HG02885 (cell line): ENCODE measurements around the gene ARL6IP4.
A peak's percentile ranks its signal among the peaks of the same experiment; 100 is the strongest.
"Not testable (repeated sequence)": the region's sequence is repeated elsewhere in the genome, so short reads cannot be mapped to it uniquely, and the experiment has no call there.

Experiments
- ATAC-seq: cut with Tn5 transposase; IDR thresholded peaks from one replicate; pipeline ENCODE4 v1.9.1; 2021; ENCODE audit warnings: mild to moderate bottlenecking; ENCODE audit not compliant: unreplicated experiment, poor library complexity

Gene ARL6IP4

DNA sequence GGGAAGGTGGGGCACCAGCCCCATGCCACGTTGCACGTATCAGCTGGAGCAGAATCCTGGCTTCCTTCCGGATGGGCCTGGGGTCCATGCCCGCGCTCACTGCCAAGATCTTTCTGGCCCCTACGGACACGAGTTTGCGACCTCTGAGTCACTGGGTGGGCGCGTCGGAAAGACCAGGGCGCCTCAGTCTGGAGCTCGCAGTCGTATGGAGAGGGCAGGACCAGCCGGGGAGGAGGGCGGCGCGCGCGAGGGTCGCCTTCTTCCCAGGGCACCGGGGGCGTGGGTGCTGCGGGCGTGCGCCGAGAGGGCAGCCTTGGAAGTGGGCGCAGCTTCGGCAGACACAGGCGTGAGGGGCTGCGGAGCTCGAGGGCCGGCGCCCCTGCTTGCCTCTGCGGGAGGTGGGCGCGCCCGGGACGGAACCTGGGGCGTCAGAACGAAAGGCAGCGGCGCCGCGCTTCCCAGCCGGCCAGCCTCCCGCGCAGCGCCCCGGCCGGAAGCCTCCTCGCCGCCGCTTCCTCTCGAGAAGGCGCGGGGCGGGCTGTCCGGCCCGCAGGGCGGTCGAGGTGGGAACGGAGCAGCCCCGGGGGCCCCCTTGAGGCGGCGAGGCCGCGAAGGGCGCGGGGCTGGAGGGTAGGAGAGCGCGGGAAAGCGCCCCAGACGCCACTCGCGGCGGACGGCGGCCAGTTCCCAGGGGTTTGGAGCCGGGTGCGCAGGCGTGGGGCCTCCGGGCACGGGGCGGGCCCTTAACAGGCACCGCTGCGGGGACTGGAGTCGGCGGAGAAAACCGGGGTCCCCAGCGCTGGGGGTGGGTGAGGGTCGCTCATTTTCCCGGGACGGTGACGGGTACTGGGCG lies at the start of gene ARL6IP4:
TSS of gene ARL6IP4 (plus strand) at position 499 of the 853 bp plus-strand sequence. CDS start 459 bp downstream, outside the sequence.
- ATAC-seq: peak; percentile 65

DNA sequence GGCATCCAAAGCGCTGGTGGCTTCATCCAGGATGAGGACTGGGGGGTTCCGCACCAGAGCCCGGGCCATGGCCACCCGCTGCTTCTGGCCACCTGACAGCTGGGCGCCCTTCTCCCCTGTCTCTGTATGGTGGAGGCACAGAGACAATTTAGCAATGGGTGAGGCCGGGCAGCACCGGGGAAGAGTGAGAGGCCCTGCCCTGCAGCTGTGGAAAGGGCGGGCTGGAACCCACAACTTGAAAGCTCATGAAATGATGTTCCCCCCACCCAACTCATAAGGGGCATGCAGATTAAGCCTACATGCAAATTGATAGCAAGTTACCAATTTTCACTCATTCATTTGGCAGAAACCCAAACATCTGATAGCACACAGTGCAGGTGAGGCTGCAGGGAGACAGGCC lies 48.3 kb upstream of the ARL6IP4 start:
- ATAC-seq: no peak

GRCh38 chr12:122934722-122935121 lies 45.8 kb upstream of the ARL6IP4 start:
- ATAC-seq: no peak

DNA sequence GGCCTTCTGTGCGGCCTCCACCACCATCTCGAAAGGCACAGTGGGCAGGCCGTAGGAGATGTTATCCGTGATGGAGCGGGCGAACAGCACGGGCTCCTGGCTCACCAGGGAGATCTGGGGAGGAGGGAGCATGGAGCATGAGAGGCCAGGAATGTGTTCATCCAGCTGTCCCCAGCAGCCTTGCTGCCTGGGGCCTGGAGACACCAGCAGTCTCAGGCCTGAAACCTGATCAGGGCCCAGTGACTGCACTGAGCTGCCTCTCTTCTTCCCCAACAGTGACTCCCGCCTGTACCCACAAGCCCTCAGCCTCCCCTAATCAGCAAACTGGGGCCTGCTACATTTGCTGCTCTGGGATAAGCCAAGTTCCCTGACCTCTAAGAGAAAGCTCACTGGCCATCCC lies 45.2 kb upstream of the ARL6IP4 start:
- no peak for ATAC-seq

DNA sequence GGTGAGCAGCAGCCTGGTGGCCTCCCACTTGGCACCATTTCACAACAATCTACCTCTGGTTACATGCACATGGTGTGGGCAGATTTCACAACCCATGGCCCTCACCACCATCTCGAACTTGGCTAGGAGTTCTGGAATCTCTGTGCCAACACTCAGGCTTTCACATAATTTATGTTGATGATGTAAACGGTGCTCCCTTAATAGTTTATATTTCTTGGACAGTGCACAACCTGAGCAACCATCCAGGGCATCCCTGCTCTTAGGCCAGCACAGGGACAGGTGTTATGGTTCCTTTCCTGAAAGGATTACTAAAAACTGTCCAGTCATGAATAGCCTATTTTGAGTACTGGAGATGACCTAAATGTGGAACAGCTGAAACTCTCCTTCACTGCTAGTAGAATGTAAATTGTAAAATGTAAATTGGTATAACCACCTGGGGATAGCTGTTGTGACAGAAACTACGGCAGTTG lies 42.8 kb upstream of the ARL6IP4 start:
- no peak for ATAC-seq

- ATAC-seq: no peak
These were observed 41.4 kb upstream of the ARL6IP4 start for GRCh38 chr12:122939125-122939524.

GRCh38 chr12:122941351-122941750 lies 39.1 kb upstream of the ARL6IP4 start:
- ATAC-seq: not testable (repeated sequence)

- ATAC-seq: no peak
These were observed 37.8 kb upstream of the ARL6IP4 start for GRCh38 chr12:122942637-122943036.

DNA sequence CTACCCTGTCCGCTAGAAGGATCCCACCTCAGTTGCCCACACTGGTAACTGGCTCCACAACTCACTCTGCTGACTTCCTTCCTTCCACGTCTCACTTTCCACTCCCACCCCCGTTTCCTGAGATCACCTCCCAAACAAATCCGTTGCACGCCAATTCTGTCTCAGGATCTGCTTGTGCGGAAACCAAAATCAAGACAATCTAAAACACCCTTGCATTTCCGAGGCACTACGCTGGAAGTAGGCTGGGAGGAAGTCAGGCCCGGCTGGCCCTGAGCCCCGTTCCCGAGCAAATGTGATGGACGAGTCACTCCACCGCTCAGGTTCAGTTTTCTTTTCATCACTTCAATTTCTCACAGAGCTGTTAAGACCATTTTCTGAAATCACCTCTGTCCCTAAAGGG lies 37.3 kb upstream of the ARL6IP4 start:
- no peak for ATAC-seq

GRCh38 chr12:122944605-122945592 lies 35.6 kb upstream of the ARL6IP4 start:
- ATAC-seq: no peak

GRCh38 chr12:122946690-122947341 lies 33.7 kb upstream of the ARL6IP4 start:
- peak; percentile 74 for ATAC-seq

GRCh38 chr12:122947352-122947792 lies 33.1 kb upstream of the ARL6IP4 start:
- no peak for ATAC-seq

DNA sequence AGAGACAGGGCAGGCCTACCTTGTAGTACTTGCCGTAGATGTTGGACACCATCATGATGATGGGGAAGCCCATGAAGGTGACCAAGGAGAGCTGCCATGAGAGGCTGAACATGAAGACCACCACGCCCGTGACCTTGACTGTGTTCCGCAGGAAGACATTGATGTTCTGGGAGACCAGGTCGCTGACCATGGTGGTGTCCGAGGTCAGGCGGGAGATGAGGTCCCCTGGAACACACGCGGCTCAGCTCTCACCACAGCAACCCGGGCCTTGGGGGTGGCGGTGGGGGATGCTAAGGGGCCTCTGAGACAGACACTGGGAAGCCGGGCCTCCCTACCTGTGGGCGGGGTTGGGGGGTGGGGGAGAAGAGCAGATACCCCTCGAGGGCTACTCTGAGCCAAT lies 31.9 kb upstream of the ARL6IP4 start:
- ATAC-seq: no peak

GRCh38 chr12:122949405-122949804 lies 31.1 kb upstream of the ARL6IP4 start:
- no peak for ATAC-seq

DNA sequence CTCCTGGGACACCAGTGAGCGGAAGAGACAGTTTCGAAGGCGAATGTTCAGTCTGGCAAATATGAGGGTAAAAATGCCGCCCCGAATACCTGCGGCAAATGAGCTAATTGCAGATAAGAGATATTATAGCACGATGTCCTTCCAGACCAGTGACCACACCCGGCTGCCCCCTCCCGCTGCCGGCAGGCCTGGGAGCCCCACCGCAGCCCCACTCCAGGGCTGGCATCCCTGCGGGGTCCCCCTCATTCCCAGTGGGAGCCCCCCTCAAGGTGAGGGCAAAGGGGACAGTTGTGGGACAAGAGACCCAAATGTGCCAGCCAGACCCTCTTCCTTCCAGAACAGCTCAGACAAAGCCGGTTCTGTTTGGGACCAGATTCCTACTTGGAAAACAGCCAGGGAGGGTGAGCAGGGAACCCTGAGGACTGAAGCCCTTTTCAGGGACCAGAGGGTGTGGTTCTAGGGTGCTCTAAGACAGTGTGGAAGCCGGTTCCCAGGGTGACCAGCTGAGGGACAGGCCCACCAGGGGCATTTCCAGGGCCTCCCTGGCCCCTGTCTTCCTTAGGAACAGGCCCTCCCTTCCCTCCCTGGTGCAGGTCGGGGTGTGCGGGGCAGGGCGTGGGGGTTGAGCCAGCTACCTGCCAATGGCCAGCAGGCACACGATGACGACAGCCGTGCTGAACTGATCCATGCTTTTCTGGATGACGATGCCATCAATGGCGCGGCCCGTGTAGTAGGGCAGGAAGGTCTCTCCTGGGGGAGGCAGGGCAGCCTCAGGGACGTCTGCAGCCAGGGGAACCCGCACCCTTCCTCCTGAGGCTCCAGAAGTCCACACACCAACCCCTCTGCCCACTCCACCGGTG lies 30.4 kb upstream of the ARL6IP4 start:
- no peak for ATAC-seq

DNA sequence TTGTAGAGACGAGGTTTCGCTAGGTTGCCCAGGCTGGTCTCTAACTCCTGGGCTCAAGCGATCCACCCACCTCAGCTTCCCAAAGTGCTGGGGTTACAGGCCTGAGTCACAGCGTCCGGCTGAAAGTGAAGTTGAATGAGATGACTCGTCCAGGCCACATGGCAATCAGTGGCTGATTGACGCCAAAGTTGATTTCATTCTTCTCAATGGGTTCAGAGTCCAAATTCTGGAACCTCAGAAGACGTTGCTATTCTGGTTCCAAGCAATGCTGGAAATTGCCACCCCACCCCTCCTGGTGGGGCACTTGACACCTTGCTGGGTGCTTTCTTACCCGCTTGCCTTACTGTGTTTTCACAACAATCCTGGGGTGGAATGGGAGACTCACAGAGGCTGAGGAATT lies 29.1 kb upstream of the ARL6IP4 start:
- ATAC-seq: no peak

GRCh38 chr12:122951979-122952892 lies 28.2 kb upstream of the ARL6IP4 start:
- ATAC-seq: peak; percentile 73

DNA sequence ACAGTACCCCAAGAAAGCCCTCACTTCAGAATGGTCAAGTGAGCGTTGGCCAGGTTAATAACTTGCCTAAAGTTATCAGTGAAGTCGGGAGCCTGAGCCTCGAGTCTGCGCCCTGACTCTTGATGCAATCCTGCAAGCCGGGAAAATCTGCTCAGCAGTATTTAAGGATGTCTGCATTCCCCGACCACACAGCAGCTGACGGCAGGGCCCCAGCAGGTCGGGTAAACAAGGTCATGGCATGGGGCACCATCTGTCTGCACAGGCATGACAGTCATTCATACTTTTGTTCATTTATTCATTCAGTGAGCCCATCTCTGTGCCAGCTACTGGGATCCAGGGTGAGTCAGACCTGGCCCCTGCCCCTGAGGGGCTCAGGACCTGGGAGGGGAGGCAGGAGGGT lies 25.3 kb upstream of the ARL6IP4 start:
- ATAC-seq: no peak
